ENCODE measurements around the gene ICOS.

- TF ChIP-seq EZH2 (IDR thresholded peaks at IDR 0.05; ENCODE audit: low read length, missing control alignments) (no peak), CTCF (conservative IDR thresholded peaks at IDR 0.05 in 1 of 2, IDR thresholded peaks at IDR 0.05 in 1 of 2; ENCODE audit: low read depth in 1 of 2, low read length in 2 of 2) (no peak)
Measured at GRCh38 chr2:203973000-203973399, 36.4 kb downstream of the ICOS start.

Data from fibroblast of lung (primary cell).